Spleen (tissue), 7 donors: Measurements from ENCODE around the gene JAM3.

Experiments
- CTCF ChIP-seq, 11 experiments: fragments of 200-600 bp in 7 of 11; fragments of 450-650 bp in 4 of 11; sonication (generic) in 4 of 11; IDR thresholded peaks in 8 of 11; conservative IDR thresholded peaks in 3 of 11; 1 replicate in 7 of 11; 2 replicates in 4 of 11; pipeline versions ENCODE4 v1.4.0 to v1.8.0; 2016 to 2021; ENCODE audit warnings: antibody characterized with exemption in 11 of 11, inconsistent platforms in 4 of 11, mild to moderate bottlenecking in 1 of 11
- POLR2A ChIP-seq, 3 donors: fragments of 450-650 bp; IDR thresholded peaks; one replicate each; pipeline ENCODE4 v1.5.1; 2017; ENCODE audit warnings: antibody characterized with exemption in 3 of 3, mild to moderate bottlenecking in 1 of 3
- donor health status: DM: no; HTN: no; CAD: no; lungs with moderate emphysema.
- donor health status: DM: no; HTN: no; CAD: no.
- donor health status: DM: no; HTN: no; CAD: no.

- TF ChIP-seq CTCF (IDR thresholded peaks at IDR 0.05 in 8 of 11, conservative IDR thresholded peaks at IDR 0.05 in 3 of 11) (no peak), POLR2A (IDR thresholded peaks at IDR 0.05) (no peak)
Measured at GRCh38 chr11:134074346-134074745, 5.5 kb downstream of the JAM3 start.
